ENCODE results near the gene MYG1.
"Not testable (repeated sequence)": the region's sequence is repeated elsewhere in the genome, so short reads cannot be mapped to it uniquely, and the experiment has no call there.

The MYG1 gene

DNA sequence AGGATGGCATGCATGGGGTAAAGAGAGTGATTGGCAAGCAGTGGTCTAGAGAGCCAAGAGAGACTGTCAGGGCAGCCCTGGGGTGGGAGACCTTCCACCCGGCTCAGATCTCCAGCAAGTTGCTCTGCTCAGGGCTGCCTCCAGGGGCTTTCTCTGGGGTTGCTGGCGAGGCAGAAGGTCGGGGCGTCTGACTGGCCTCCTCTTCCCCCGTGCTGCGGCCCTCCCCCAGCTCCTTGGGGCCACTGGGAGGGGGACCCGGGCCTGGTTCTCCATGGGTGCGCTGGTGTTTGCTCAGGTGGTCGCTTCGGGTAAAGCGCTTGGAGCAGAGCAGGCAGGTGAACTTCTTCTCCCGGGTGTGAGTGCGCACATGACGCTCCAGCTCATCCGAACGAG is 28.5 kb downstream of the MYG1 start:
- no peak for DNase-seq

GRCh38 chr12:53330671-53331070 is 31.2 kb downstream of the MYG1 start:
- no peak for DNase-seq

DNA sequence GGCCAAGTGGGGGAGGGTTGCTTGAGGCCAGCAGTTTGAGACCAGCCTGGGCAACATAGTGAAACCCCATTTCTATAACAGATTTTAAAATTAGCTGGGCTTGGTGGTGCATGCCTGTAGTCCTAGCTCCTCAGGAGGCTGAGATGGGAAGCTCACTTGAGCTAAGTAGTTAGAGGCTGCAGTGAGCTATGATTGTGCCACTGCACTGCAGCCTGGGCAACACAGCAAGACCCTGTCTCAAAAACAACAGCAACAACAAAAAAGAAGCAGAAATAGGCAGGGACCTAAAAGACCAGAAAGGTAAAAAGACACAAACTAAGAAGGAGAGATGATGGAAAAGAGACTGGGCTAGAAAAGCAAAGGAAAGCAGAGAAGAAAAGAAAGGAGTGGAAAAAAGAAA is 32.8 kb downstream of the MYG1 start:
- DNase-seq = not testable (repeated sequence)

DNA sequence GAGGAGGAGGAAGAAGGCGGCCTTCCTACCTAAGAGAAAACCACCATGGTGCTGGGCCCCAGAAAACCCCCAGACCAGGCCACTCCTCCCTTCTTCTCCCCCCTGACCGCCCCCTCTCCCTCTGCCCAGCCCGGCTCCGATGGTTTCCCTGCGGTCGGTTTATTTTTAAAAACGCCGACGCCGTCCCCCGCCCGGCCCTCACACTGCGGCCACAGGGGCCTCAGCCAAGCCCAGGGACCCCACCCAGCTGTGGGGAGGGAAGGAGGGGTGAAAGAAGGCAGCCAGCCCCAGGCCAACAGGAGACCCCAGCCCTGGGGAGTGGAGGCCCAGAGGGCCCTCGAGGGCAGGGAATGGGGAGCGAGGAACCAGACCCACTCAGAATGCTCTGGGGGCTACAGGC is 33.2 kb downstream of the MYG1 start:
- DNase-seq = no peak

GRCh38 chr12:53333289-53333688 is 33.8 kb downstream of the MYG1 start:
- no peak for DNase-seq

DNA sequence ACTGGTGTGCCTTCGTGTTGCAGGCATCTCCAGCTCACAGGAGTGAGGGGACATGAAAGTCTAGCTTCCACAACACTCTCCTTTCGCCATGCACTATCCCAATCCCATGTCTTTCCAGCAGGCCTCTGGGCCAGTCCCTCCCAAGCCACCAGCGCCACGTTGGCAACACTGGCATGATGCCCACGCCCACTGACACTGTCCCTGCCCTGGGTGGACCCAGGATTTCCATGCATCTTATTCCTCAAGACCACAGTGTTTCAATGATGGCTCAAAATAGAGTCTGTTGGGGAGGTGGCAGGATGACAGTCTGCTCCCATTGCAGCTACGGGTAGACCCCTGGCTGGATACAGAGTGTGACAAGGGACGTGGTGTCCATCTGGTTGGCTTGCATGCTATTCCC is 34.4 kb downstream of the MYG1 start:
- no peak for DNase-seq

- no peak for DNase-seq
Observed at GRCh38 chr12:53334822-53335221, 35.3 kb downstream of the MYG1 start.

GRCh38 chr12:53336181-53336681 is 36.7 kb downstream of the MYG1 start, which contains the start of gene SP7:
SP7 (minus strand) TSS chr12:53336354; CDS start chr12:53335646, 708 bp downstream.
- no peak for DNase-seq

DNA sequence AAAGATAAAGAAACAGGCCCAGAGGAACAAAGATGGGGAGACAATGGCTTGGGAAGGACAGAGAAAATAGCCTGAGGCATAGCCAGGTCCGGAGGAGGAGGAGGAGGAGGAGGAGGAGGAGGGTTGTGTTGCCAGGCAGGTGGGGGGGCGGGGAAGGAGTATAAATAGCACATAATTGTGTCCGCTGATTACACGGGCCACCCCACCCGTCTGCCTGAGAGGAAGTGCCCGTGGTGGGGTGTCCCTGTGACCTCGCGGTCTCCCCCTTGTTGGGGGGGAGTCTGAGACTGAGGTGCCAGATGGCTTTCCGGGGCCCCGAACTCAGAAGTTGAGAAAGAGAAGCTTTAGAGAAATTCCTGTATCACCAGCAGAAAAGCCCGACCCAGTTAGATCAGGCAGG is 38.5 kb downstream of the MYG1 start:
- no peak for DNase-seq

- DNase-seq = no peak
Observed at GRCh38 chr12:53338916-53339315, 39.4 kb downstream of the MYG1 start.

GRCh38 chr12:53340398-53340797 is 40.9 kb downstream of the MYG1 start:
- DNase-seq = no peak

- DNase-seq = no peak
Observed at GRCh38 chr12:53343449-53343848, 44.0 kb downstream of the MYG1 start.

GRCh38 chr12:53343969-53344368 is 44.5 kb downstream of the MYG1 start:
- DNase-seq = no peak

DNA sequence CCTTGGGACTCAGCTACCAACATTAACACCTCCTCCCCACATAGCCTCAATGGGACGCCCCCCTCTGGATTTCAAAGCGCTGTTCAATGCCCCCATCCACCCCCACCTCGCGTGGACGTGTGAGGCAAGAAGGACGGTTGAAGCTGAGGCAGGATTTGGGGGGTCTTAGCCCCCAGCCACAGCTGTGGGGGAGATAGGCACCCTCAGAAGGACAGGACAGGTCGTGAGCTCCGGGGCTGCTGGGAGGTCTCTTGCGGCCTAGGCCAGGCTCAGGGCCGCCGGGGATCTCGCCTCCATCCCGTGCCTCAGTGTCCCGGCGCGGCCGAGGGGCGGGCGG is 45.0 kb downstream of the MYG1 start:
- no peak for DNase-seq

- DNase-seq = peak; percentile 80
Observed at GRCh38 chr12:53344824-53345485, 45.5 kb downstream of the MYG1 start.

DNA sequence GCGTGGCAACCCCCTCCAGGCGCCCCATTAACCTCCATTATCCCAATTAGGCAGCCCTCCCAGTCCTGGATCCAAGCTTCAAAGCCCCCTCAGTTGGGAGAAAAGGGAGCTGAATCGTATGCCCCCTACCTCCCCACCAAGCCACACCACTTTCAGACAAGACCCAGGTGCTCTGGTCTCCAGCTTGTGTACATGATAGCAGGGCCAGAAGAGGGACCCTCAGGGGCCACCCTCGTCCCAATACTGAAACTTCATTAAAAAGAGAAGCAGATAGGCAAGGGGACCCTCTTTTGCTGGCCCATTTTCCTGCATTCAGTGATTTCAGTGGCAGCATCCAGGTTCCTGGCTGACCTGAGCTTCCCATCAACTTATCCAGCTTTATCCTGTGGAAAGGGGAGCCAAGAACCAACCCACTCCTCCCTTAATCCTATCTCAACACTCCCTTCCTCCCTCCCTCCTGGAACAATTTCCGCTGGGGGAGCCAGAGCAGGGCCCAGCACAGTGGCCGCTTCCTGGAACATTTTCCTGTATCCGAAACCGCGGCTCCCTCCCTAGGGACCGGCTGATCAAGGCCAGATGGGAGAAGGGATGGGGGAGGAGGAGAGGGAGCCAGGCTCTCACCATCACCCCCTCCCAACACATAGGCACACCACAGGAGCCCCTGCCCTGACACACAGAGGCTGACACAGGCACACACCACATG is 46.1 kb downstream of the MYG1 start:
- peak; percentile 92 for DNase-seq

DNA sequence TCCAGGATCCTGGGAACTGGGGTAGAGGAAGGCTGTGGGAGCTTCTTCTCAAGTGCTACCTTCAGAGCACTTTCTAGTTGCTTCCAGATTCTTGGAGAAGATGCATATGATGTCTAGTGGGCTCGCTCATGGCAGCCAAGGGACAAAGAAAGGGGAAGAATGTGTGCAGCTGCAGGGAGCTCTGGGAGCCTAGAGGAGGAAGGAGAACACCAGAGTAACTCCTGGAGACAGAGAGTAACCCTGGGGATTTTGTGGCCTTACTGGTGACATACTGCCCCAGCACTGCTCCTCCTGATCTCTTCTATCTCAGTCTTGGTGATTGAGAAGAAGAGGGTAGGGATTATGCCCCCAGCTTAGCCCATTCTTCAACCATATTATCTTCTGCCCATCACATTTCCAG is 47.0 kb downstream of the MYG1 start:
- no peak for DNase-seq

DNA sequence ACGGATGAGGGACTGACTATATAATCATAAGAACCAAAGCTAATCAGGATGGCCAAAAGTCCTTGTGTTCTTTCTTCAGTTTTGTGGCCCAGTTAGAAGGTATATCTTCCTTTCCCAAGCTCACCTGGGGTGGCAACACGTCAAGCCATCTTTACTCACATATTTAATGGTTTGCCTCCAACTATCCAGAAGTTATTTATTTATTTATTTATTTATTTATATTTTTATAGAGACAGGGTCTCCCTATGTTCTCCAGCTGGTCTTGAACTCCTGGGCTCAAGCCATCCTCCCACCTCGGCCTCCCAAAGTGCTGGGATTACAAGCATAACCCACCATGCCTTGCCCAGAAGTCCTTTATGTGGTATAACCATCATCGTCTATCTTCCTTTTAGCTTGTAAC is 48.4 kb downstream of the MYG1 start:
- DNase-seq = no peak

DNA sequence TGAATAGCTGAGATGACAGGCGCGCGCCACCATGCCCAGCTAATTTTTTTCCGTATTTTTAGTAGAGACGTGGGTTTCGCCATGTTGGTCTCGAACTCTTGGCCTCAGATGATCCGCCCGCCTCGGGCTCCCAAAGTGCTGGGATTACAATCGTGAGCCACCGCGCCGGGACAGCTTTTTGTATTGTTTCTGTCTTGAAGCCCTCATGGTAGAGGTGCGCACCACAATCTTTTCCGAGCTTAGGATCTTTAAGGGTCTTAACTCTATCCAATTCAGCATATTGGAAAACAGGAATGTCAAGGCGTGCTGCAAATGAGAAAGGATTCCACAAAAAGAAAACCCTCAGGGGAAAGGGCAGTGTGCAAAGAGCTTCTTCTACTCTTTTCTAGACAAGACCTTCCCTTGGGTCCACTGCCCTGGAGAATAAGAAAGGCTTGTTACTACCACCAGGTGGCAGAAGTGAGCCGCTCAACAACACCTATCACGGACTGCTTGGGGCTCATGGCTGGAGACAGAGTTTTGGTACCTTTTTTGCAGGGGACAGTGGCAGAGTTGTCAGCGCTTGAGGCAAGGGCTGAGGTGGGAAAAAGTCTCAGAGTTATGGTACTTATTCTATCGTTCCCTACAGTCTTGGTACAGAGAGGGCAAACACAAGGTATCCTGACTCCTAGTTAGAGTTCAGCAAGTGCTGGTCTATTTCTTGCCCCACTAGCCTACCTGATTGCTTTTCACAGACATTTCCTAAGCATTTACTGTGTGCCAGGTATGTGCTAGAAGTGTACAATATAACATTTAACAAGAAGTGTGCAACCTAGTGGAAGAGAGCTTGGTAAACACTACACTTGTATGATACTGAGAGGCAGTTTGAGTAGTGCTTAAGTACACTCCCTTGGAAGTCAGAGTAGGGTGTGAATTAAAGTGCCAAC is 53.1 kb downstream of the MYG1 start:
- DNase-seq = peak; percentile 85

DNA sequence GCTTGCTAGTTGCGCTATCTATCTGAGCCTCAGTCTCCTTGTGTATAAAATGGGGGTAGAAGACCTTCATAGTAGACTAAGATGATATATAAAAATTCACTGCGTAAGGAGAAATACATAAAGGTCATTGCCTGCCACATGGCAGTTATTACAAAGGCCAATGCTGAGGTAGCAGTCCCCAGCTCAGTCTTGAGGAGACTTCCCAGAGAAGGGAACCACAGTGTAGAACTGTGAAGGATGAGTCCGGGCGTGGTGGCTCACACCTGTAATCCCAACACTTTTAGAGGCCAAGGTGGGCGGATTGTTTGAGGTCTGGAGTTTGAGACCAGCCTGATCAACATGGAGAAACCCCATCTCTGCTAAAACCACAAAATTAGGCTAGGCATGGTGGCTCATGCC is 53.8 kb downstream of the MYG1 start:
- no peak for DNase-seq

- DNase-seq = no peak
Observed at GRCh38 chr12:53355121-53355520, 55.6 kb downstream of the MYG1 start.
